ENCODE measurements around the gene TOP2B. TPM values are rescaled to one million over a fixed set of nuclear protein-coding genes. Genes with fewer than 3 reads are reported as not detected.
A peak's percentile ranks its signal among the peaks of the same experiment; 100 is the strongest.

TOP2B gene
- total RNA-seq, 1 experiment from 2014 or later = 87.7 TPM

DNA sequence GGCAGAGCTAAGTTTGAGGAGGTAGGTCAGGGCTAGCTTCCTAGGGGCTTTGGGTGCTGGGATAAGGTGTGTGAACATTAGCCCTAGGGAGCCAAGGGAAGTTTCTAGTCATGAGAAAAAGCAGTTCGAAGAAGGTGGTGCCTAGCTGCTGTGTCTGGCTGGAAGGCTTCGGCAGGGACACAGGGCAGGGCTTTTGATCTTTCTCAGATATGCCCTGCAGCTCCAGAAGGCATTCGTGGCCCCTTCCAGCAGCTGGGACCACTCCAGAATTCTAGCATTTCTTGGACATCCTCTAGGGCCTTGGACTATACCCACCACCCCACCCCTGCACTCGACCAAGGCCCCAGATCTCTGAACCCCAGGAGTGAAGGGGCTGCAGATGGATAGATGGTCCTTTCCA is 88.6 kb downstream of the TOP2B start:
- DNase-seq (ENCODE audit: low read depth, low spot score) = no peak
- in situ Hi-C loops (cut with HindIII; ENCODE audit: low pct_unique_long_range_greater_than_20kb, low sequenced_read_pairs) = no loop called here

DNA sequence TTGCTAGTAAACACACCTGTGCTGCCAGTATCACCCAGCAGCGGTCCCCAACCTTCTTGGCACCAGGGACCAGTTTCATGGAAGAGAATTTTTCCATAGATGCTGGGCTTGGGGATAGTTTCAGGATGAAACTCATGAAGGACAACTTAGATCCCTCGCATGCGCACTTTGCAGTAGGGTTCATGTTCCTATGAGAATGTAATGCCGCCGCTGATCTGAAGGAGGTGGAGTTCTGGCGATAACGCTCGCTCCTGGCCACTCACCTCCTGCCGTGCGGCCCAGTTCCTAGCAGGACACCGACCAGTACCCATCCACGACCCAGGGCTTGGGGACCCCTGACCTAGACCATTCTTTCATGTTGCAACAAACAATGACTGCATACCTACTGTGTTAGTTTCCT is 89.7 kb downstream of the TOP2B start:
- DNase-seq (ENCODE audit: low read depth, low spot score) = no peak
- in situ Hi-C loops (cut with HindIII; ENCODE audit: low pct_unique_long_range_greater_than_20kb, low sequenced_read_pairs) = no loop called here

DNA sequence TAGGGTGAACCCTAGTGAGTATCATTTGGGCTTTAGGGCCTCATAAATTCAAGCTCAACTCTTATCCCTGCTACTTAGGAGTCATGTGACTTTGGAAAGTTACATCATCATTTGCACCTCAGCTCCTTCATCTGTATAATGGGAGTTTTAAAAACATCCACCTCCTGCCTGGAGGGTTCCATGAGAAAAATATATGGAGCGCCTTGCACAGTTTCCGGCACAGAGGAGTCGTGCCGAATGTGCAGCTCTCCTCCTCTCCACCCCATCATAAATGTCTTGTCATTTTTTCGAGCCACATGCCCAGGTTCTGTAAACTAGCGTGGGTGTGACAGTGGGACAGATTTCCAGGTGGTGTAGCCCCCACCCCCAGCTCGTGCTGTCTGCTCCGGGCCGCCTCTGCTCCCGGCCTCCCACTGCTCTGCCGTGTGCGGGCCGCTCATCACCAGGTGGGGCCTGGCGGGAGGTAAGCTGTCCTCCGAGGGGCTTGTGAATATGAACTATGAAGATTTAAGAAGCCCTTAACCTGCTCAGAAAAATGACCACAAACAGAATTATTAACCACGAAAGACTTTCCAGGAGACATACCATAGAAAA is 90.4 kb downstream of the TOP2B start:
- no peak for DNase-seq (ENCODE audit: low read depth, low spot score)
- in situ Hi-C loops (cut with HindIII; ENCODE audit: low pct_unique_long_range_greater_than_20kb, low sequenced_read_pairs) = no loop called here

DNA sequence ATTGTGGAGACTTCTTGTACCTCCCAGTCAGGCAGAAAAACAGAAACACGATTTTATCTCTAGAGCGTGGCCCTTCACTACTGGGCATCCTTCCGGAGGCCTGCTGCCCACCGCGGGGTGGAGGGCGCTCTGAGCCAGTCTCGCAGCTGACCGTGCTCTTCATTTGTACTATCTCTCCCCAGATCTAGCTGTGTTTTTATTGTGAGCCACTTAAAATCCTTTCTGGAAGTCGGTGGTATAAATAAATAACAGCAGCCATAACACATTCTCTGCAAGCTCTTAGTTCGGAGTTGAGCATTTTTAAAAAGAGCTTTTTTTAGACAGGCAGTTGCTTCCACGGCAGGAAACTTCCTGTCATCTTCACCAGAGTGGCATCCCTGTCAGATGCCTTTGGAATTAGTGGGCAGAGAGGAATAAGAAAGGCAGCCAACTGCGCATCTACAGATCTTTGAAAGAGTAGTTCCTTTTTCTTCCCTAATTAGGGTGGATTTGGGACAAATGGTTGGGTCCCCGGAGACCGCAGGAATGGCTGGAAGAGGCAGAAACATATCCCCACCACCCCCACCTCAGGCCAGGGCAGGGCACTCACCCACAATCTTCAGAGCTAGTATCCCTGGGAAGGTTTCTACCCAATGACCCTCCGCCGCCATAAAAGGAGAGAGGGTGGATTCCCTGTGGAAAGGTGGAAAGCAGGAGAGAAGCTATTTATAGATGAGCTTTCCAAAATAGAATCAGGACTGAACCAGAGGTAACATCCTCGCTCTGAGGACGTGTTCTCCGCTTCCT is 91.1 kb downstream of the TOP2B start:
- DNase-seq (ENCODE audit: low read depth, low spot score) = no peak
- in situ Hi-C loops (cut with HindIII; ENCODE audit: low pct_unique_long_range_greater_than_20kb, low sequenced_read_pairs) = no loop called here

DNA sequence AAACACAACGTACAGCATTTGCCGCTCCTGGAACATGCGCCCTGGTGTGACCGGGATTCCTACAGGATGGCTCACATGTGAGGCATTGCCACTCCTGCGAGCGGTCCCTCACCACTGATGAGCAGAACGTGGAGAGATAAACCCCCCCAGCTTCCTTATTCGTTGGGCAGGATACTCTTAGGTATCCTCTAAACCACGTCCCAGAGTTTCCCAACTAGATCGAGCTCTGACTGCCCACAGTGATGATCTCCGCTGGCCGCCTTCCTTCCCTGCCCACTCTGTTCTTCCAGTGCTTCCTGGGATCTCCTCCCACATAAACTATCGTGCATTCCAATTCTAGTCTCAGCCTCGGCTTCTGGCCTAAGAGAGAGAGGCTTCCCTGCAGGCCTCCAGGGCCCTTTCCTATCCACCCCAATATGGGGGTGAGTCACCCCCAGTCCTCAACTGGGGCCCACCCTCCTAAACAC is 91.8 kb downstream of the TOP2B start:
- DNase-seq (ENCODE audit: low read depth, low spot score) = no peak
- in situ Hi-C loops (cut with HindIII; ENCODE audit: low pct_unique_long_range_greater_than_20kb, low sequenced_read_pairs) = no loop called here

DNA sequence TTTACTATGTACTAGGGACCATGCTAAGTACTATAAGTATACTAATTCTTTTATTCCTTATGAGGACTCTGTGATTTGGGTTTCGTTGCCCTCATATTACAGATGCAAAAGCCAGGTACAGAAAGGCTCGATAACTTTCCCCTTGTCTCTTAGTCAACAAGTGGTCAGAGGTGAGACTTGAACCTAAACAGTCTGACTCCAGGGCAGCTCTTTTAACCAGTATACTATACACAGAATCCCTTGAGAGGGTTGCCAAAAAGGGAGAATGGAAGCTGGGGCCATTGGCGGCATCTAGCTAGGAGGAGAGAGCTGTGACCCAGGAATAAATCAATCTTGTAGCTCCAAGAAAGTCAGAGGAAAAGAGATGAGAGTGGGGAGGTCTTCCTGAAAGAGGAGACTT is 92.4 kb downstream of the TOP2B start:
- in situ Hi-C loops (cut with HindIII; ENCODE audit: low pct_unique_long_range_greater_than_20kb, low sequenced_read_pairs) = no loop called here
- no peak for DNase-seq (ENCODE audit: low read depth, low spot score)

DNA sequence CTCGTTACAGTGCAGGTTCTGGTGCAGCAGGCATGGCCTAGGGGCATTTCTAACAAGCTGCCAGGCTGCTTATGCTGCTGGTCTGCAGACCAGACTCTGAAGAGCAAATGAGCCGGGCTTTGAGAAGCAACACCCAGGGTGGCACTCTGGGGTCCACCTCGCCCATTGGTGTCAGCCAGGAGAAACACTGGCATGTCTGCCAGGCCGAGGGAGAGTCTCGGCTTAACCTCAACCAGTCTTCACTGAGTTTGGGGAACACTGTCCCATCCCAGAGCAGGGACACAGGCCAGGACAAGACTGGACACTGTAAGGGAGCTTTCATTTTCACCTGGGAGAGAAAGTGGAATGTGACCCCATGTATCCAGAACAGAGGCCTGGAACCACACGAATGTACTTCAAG is 93.4 kb downstream of the TOP2B start:
- in situ Hi-C loops (cut with HindIII; ENCODE audit: low pct_unique_long_range_greater_than_20kb, low sequenced_read_pairs) = no loop called here

DNA sequence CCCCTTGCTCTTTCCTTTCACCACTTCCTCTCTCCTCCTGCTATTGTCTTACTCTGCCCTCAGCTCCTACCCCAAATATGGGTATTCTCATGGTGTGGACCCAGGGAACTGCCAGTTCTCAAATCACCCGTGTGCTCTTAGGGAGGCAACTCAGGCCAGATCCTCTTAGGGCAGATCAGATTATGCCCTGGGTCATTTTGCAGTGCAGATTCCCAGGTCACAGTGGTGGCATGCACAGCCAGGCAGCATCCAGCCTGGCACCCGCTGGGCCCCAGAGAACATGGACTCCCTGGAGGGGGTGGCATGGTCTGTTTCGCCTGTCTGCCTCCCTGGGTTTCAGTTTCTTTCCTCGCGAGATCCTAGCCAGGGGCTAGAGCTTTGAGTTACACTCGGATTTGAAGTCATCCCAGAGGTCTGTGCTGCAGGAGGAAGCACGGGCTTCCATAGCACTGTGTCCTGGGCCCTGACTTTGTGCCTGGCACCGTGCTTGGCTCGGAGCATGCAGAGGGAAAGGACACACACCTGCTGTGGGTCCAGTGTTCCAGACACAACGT is 96.1 kb downstream of the TOP2B start:
- DNase-seq (ENCODE audit: low read depth, low spot score) = no peak
- in situ Hi-C loops (cut with HindIII; ENCODE audit: low pct_unique_long_range_greater_than_20kb, low sequenced_read_pairs) = no loop called here

More for the DNA sequence above, 93.4 kb downstream of the TOP2B start:
- DNase-seq (ENCODE audit: low read depth, low spot score) = no peak

DNA sequence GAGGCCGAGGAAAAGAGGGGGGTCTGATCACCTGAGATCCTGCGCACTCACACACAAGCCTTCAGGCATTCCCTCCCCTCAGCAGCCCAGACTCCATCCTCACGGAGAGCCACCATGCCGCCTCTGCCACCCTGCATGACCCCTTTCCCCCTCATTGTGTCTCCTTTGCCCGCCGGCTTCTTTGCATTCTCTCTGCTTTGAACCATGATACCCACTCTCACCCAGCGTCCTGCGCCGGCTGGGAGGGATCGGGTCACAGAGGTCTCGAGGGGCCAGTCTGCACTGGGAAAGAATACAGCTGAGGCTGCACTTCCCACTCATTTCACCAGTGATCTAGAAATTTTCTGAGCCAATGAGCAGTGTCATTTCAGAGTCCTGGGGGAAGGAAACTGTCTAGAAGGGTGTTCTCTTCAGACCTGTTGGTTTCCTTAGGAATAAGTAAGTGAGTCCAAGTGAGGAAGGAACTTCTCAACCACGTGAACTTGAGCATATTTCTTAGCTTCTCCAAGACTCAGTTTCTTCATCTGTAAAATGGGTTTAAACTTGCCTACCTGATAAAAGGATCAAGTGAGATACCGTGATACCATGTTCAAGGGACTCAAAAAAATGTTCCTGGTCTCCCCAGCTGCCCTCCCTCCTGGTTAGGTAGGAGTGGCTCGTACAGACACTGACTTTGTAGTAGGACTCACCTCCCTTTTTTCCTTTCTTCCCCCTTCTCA is 96.7 kb downstream of the TOP2B start:
- in situ Hi-C loops (cut with HindIII; ENCODE audit: low pct_unique_long_range_greater_than_20kb, low sequenced_read_pairs) = no loop called here
- DNase-seq (ENCODE audit: low read depth, low spot score) = no peak

DNA sequence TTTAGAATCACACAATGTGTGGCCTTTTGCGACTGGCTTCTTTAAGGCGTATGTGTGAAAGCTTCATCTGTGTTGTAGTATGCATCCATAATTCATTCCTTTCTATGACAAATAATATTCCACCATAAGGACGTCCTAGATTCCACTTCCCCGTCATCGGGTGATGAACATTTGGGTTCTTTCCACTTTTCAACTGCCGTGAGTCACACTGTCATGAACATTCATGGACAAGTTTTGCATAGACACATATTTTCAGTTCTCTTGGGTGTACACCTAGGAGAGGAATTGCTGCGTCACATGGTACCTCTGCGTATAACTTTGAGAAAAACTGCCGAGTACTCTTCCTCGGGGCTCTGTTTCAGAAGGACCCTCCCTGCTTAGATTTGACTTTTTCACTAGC is 97.3 kb downstream of the TOP2B start:
- no peak for DNase-seq (ENCODE audit: low read depth, low spot score)
- in situ Hi-C loops (cut with HindIII; ENCODE audit: low pct_unique_long_range_greater_than_20kb, low sequenced_read_pairs) = no loop called here

DNA sequence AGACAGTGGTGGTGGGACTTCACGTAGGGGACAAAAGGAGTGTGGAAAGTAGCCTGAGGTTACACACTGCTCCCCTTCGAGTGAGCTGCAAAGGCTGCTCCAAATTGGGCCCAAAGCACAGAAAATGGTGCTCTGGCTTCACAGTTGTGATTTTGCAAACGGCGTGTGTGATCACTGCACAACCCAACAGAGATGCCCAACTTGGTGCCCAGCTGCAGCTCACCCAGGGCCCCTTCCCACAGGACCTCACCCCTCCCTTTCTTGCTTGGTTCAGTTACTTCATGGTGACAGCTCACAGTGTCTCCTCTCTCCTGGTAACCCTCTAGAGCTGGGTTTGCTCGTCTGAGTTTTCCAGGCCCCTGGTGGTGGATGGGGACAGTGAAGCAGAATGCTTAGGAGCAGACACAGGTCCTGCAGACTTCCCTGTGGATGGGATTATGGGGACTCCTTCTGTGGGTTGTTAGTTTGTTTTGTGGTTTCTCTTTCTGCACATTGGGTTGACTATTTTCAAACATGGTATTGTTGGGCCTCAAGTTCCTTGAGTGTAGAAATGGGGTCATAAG is 98.3 kb downstream of the TOP2B start:
- DNase-seq (ENCODE audit: low read depth, low spot score) = no peak
- in situ Hi-C loops (cut with HindIII; ENCODE audit: low pct_unique_long_range_greater_than_20kb, low sequenced_read_pairs) = no loop called here

DNA sequence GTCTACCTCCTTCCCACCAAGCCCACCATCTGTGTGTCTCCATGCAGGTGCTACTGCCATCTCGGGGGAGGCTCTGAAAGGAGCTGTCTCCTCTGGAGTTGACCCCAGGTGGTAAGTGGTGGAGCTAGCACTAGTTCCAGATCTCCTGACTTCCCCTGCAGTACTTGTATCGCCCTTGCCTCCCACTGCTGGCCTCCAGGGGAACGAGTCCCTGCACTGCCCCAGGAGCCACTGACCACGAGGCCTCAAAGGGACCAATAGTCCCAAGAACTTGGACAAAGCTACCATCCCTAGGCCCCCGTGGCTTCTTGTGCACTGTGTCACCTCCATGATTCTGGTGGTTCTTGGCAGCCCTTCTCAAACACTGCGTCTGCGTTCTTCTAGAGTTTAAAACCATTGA is 98.9 kb downstream of the TOP2B start:
- in situ Hi-C loops (cut with HindIII; ENCODE audit: low pct_unique_long_range_greater_than_20kb, low sequenced_read_pairs) = no loop called here
- no peak for DNase-seq (ENCODE audit: low read depth, low spot score)

DNA sequence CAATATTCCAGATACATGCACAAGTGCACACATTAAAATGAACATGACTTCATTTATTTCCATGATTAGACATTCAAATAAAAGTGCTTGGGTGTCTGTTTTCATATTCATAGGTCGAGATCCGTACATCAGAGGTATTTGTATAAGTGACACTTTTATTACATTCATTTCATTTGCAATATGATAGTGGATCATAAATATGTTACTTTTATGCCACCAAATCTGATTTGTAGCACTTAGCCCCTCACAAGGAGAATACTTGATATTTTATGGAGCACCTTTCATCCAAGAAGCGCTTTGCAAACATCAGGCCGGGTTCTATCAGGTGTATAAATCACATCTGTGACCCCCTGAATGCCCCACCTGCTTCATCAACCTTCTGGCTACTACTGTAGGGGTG is 100.6 kb downstream of the TOP2B start:
- DNase-seq (ENCODE audit: low read depth, low spot score) = no peak
- in situ Hi-C loops (cut with HindIII; ENCODE audit: low pct_unique_long_range_greater_than_20kb, low sequenced_read_pairs) = no loop called here

DNA sequence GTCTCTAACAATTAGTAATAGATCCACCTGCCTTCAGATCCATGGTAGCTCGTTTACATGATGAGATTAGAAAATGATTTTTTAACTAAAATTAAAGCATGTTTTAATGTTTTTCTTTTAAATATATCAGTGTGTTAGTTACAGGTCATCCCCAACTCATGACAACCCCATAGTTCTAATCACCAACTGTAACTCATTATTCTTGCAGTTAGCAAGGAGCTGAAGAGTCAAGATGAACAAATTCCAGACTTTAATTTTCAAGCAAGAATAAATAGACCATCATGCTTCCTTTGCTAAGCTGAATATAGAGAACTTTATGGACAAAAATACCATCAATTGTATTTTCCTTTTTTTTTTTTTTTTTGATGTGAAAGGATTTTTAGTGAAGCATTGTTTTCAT is 101.1 kb downstream of the TOP2B start:
- in situ Hi-C loops (cut with HindIII; ENCODE audit: low pct_unique_long_range_greater_than_20kb, low sequenced_read_pairs) = no loop called here
- no peak for DNase-seq (ENCODE audit: low read depth, low spot score)

DNA sequence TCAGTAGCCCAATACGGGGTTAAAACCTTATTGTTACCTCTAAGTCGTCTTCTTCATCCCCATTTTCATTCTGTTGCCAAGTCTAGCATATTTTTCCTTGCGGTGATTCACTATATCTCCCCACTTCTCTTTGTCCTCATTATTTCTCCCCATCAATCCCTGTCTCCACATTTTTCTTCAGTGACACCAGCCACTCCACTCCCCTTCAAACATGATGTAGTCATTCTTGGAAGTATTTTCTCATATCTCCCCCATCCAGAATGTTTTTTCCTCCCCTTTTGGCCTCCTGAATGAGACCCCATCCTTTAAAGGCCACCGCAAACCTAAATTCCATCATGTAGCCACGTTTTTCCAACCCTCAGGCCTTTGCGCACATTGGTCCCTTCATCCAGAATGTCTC is 105.9 kb downstream of the TOP2B start:
- in situ Hi-C loops (cut with HindIII; ENCODE audit: low pct_unique_long_range_greater_than_20kb, low sequenced_read_pairs) = no loop called here
- no peak for DNase-seq (ENCODE audit: low read depth, low spot score)

DNA sequence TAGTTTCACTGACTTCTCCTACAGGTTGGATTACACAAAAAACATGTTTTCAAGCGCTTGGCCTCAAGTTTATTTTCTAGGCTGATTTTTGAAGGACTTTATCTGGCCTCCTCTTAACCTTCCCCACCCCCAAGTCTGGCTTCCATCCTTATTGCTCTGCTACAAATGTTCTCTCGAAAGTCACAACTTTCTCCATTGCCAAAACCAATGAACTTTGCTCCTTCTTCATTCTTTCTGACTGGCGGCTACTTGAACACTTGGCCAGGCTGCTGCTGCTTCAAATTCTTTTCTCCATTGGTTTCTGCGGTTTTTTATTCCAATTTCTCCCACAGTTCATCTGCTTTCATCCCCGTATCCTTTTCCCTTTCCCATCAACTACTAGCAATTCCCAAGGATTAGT is 106.6 kb downstream of the TOP2B start:
- in situ Hi-C loops (cut with HindIII; ENCODE audit: low pct_unique_long_range_greater_than_20kb, low sequenced_read_pairs) = no loop called here
- DNase-seq (ENCODE audit: low read depth, low spot score) = no peak

DNA sequence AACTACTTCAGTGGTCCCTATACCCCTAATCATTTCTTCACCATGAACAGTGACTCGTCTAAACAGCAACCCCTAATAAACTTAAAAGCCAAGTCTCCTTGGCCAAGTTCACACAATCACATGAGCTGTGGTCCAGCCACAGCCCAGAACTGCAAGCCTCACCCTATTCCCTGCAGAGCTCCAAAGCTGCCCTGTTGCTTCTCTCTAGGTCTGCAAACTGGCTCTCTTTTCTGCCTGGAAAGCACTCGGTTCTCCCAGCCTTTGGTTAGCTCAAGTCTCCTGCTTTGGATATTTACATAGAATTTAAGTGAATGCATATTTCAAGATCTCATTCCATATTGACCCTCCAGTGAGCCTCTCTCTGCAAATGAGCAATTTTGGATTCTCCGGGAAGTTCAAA is 107.0 kb downstream of the TOP2B start:
- in situ Hi-C loops (cut with HindIII; ENCODE audit: low pct_unique_long_range_greater_than_20kb, low sequenced_read_pairs) = no loop called here
- no peak for DNase-seq (ENCODE audit: low read depth, low spot score)

DNA sequence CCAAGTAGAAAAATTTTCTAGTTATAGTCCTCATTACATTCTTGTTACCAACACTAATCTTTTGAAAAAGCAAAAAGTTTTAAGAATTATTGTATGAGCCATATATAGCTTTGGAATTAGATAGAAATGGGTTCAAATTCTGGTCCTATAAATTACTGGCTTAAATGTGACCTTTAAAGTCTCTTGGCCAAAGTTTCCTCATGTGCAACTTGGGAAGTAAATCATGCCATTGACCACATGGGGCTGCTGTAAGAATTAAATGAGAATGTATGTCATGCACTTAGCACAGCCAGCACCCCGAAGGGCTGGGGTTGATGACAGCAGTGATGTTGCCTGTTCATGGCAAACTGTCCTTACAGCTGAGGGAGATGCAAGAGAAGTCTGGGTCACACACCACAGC is 108.3 kb downstream of the TOP2B start:
- DNase-seq (ENCODE audit: low read depth, low spot score) = peak; percentile 37
- in situ Hi-C loops (cut with HindIII; ENCODE audit: low pct_unique_long_range_greater_than_20kb, low sequenced_read_pairs) = no loop called here
